CD4-positive, alpha-beta T cell treated with Interleukin-4 for 1 hour (primary cell): ENCODE results near the gene ASIC3.
"Not testable (repeated sequence)": the region's sequence is repeated elsewhere in the genome, so short reads cannot be mapped to it uniquely, and the experiment has no call there.

ENCODE experiments used
- DNase-seq, 2 donors: peaks; one replicate each; pipeline ENCODE4 v3.0.0-alpha.2; 2020 to 2022

The ASIC3 gene

GRCh38 chr7:151014950-151015349, 33.4 kb upstream of the ASIC3 start:
- peak; percentile 44 to 51 for DNase-seq

- DNase-seq = no peak
Measured at GRCh38 chr7:151015967-151016366, 32.4 kb upstream of the ASIC3 start.

GRCh38 chr7:151016505-151016904, 31.8 kb upstream of the ASIC3 start:
- no peak for DNase-seq

- DNase-seq = no peak
Measured at GRCh38 chr7:151016942-151017341, 31.4 kb upstream of the ASIC3 start.

GRCh38 chr7:151017370-151017952, 30.9 kb upstream of the ASIC3 start:
- DNase-seq = no peak

- DNase-seq = peak; percentile 79 to 81
Measured at GRCh38 chr7:151017953-151018420, 30.3 kb upstream of the ASIC3 start.

GRCh38 chr7:151018421-151019129, 29.8 kb upstream of the ASIC3 start:
- DNase-seq = peak; percentile 31 to 45

- no peak for DNase-seq
Measured at GRCh38 chr7:151019130-151019447, 29.2 kb upstream of the ASIC3 start.

- no peak for DNase-seq
Measured at GRCh38 chr7:151020231-151020630, 28.1 kb upstream of the ASIC3 start.

GRCh38 chr7:151023232-151023631, 25.1 kb upstream of the ASIC3 start:
- no peak for DNase-seq

GRCh38 chr7:151024435-151025056, 23.8 kb upstream of the ASIC3 start, which contains the start of gene ATG9B:
Gene ATG9B, minus strand, starts transcription at chr7:151024494. Its CDS starts 71 bp downstream, at chr7:151024423.
- no peak for DNase-seq

- no peak for DNase-seq
Measured at GRCh38 chr7:151025924-151026671, 22.2 kb upstream of the ASIC3 start.

- not testable (repeated sequence) for DNase-seq
Measured at GRCh38 chr7:151026771-151027727, 21.3 kb upstream of the ASIC3 start.

- not testable (repeated sequence) for DNase-seq
Measured at GRCh38 chr7:151027728-151028130, 20.6 kb upstream of the ASIC3 start.

- DNase-seq = peak; percentile 99 to 100
Measured at GRCh38 chr7:151028131-151028947, 20.0 kb upstream of the ASIC3 start, which contains the start of gene ABCB8. Gene ABCB8, plus strand, starts transcription at chr7:151028450. Its CDS starts 66 bp downstream, at chr7:151028516.

- DNase-seq = no peak
Measured at GRCh38 chr7:151028948-151029501, 19.3 kb upstream of the ASIC3 start.

GRCh38 chr7:151031011-151031410, 17.3 kb upstream of the ASIC3 start:
- DNase-seq = no peak

- no peak for DNase-seq
Measured at GRCh38 chr7:151032936-151033863, 15.1 kb upstream of the ASIC3 start.

GRCh38 chr7:151033864-151034249, 14.5 kb upstream of the ASIC3 start:
- DNase-seq = no peak
